GM18502 (cell line): ENCODE data around the gene ITGB6.
"Not testable (repeated sequence)": the region's sequence is repeated elsewhere in the genome, so short reads cannot be mapped to it uniquely, and the experiment has no call there.

Experiments
- ATAC-seq: cut with Tn5 transposase; IDR thresholded peaks from one replicate; pipeline ENCODE4 v1.9.1; 2021; ENCODE audit warnings: mild to moderate bottlenecking; ENCODE audit not compliant: unreplicated experiment, poor library complexity

ITGB6 gene

GRCh38 chr2:160197587-160197986, 2.5 kb downstream of the ITGB6 start:
- ATAC-seq: no peak

- no peak for ATAC-seq
These were observed 5.1 kb downstream of the ITGB6 start for GRCh38 chr2:160194946-160195345.

- no peak for ATAC-seq
These were observed 5.7 kb downstream of the ITGB6 start for GRCh38 chr2:160194351-160194750.

GRCh38 chr2:160181146-160181836, 18.8 kb downstream of the ITGB6 start:
- not testable (repeated sequence) for ATAC-seq

GRCh38 chr2:160180690-160181089, 19.4 kb downstream of the ITGB6 start:
- ATAC-seq: not testable (repeated sequence)

GRCh38 chr2:160180172-160180571, 19.9 kb downstream of the ITGB6 start:
- no peak for ATAC-seq

- no peak for ATAC-seq
These were observed 24.6 kb downstream of the ITGB6 start for GRCh38 chr2:160175169-160176134.

GRCh38 chr2:160174322-160174721, 25.8 kb downstream of the ITGB6 start:
- ATAC-seq: no peak

GRCh38 chr2:160169988-160170387, 30.1 kb downstream of the ITGB6 start:
- no peak for ATAC-seq

- ATAC-seq: no peak
These were observed 30.6 kb downstream of the ITGB6 start for GRCh38 chr2:160169471-160169870.

- no peak for ATAC-seq
These were observed 31.2 kb downstream of the ITGB6 start for GRCh38 chr2:160168878-160169277.

GRCh38 chr2:160167089-160167740, 32.9 kb downstream of the ITGB6 start:
- ATAC-seq: no peak

GRCh38 chr2:160165996-160166395, 34.1 kb downstream of the ITGB6 start:
- ATAC-seq: no peak

- no peak for ATAC-seq
These were observed 35.0 kb downstream of the ITGB6 start for GRCh38 chr2:160165081-160165480.

GRCh38 chr2:160157861-160158829, 41.9 kb downstream of the ITGB6 start:
- no peak for ATAC-seq

GRCh38 chr2:160156665-160157064, 43.4 kb downstream of the ITGB6 start:
- ATAC-seq: no peak

- no peak for ATAC-seq
These were observed 44.0 kb downstream of the ITGB6 start for GRCh38 chr2:160156100-160156499.

GRCh38 chr2:160148419-160148818, 51.7 kb downstream of the ITGB6 start:
- ATAC-seq: not testable (repeated sequence)

GRCh38 chr2:160145471-160145870, 54.6 kb downstream of the ITGB6 start:
- no peak for ATAC-seq
